H1 (cell line): ENCODE measurements around the gene DLAT. TPM values are rescaled to one million over a fixed set of nuclear protein-coding genes. Genes with fewer than 3 reads are reported as not detected.

Experiments
- CTCF ChIA-PET: fragments of 300-600 bp; sonication (Branson Sonifier 250); formaldehyde crosslinking; loops from one replicate; lab custom pipeline; 2021; ENCODE audit not compliant: partially characterized antibody; lab: Charles Lee
- POLR2A ChIA-PET: fragments of 300-600 bp; sonication (Branson Sonifier 250); formaldehyde crosslinking; loops from one replicate; lab custom pipeline; 2021; ENCODE audit warnings: inconsistent platforms; ENCODE audit not compliant: partially characterized antibody; lab: Charles Lee
- DNase-seq, 2 experiments: peaks; one replicate each; pipeline versions ENCODE4 v3.0.0 to v3.0.0-alpha.2; 2010 to 2022; ENCODE audit warnings: low spot score in 2 of 2, low read depth in 1 of 2, mixed read lengths in 1 of 2
- FAIRE-seq: peaks from 2 replicates; lab custom pipeline; 2011; peaks lifted over from hg19 to GRCh38; lab: Jason Lieb, UNC
- H2AFZ ChIP-seq: 2 replicates; pipeline ENCODE4 v1.8.1; 2012; ENCODE audit warnings: low read length, inconsistent platforms
- H2AK5ac ChIP-seq: 2 replicates; pipeline ENCODE4 v1.6.1; 2013; ENCODE audit warnings: low read depth, low read length
- H2BK120ac ChIP-seq: replicated peaks from 2 replicates; pipeline ENCODE3; 2013; ENCODE audit warnings: low read depth, low read length, inconsistent platforms
- H2BK12ac ChIP-seq: 2 replicates; pipeline ENCODE4 v1.6.1; 2013; ENCODE audit warnings: low read depth, low read length
- H2BK15ac ChIP-seq: 2 replicates; pipeline ENCODE4 v1.6.1; 2013; ENCODE audit warnings: low read length
- H2BK20ac ChIP-seq: 2 replicates; pipeline ENCODE4 v1.6.1; 2013; ENCODE audit warnings: low read length
- H2BK5ac ChIP-seq: 2 replicates; pipeline ENCODE4 v1.6.1; 2013; ENCODE audit warnings: low read depth, low read length
- H3K14ac ChIP-seq: 2 replicates; pipeline ENCODE4 v1.6.1; 2013; ENCODE audit warnings: inconsistent platforms; ENCODE audit not compliant: insufficient read length
- H3K18ac ChIP-seq: 2 replicates; pipeline ENCODE4 v1.6.1; 2013; ENCODE audit warnings: low read length; ENCODE audit errors: extremely low read depth
- H3K23ac ChIP-seq: 2 replicates; pipeline ENCODE4 v1.6.1; 2013; ENCODE audit warnings: inconsistent platforms; ENCODE audit not compliant: insufficient read length
- H3K23me2 ChIP-seq: 2 replicates; pipeline ENCODE4 v1.6.1; 2013; ENCODE audit warnings: low read depth, low read length
- H3K27ac ChIP-seq: 2 replicates; pipeline ENCODE4 v1.6.1; 2011; ENCODE audit warnings: low read depth, low read length, inconsistent platforms
- H3K27me3 ChIP-seq, 4 experiments: replicated peaks in 1 of 4; 1 replicate in 1 of 4; 2 replicates in 3 of 4; pipeline versions ENCODE4 v1.6.1 to v1.8.1; 2011 to 2013; ENCODE audit warnings: low read length in 3 of 4, mild to moderate bottlenecking in 3 of 4, inconsistent platforms in 2 of 4, mixed read lengths in 2 of 4, moderate library complexity in 1 of 4; ENCODE audit not compliant: control insufficient read depth in 3 of 4, insufficient read depth in 3 of 4; ENCODE audit errors: extremely low read depth in 1 of 4
- H3K36me3 ChIP-seq, 4 experiments: 2 replicates each; pipeline versions ENCODE4 v1.6.1 to v1.8.1; 2011 to 2013; ENCODE audit warnings: mild to moderate bottlenecking in 4 of 4, low read length in 3 of 4, moderate library complexity in 2 of 4, control low read depth in 1 of 4, inconsistent platforms in 1 of 4; ENCODE audit not compliant: insufficient read depth in 4 of 4, control insufficient read depth in 2 of 4
- H3K4ac ChIP-seq: replicated peaks from 2 replicates; pipeline ENCODE3; 2013; ENCODE audit warnings: low read length, low read depth, mixed read lengths, inconsistent platforms; ENCODE audit not compliant: insufficient read length
- H3K4me1 ChIP-seq, 4 experiments: replicated peaks in 1 of 4; 1 replicate in 1 of 4; 2 replicates in 3 of 4; pipeline versions ENCODE4 v1.6.1 to v1.8.1; 2011 to 2013; ENCODE audit warnings: low read length in 3 of 4, inconsistent platforms in 2 of 4, mixed read lengths in 1 of 4; ENCODE audit not compliant: insufficient read depth in 4 of 4, control insufficient read depth in 3 of 4
- H3K4me2 ChIP-seq, 2 experiments: 2 replicates each; pipeline versions ENCODE4 v1.6.1 to v1.8.1; 2011 to 2013; ENCODE audit warnings: low read depth in 2 of 2, low read length in 2 of 2, control low read depth in 1 of 2, inconsistent platforms in 1 of 2, mild to moderate bottlenecking in 1 of 2; ENCODE audit not compliant: insufficient read depth in 1 of 2
- H3K4me3 ChIP-seq, 4 experiments: fragments of 200-600, 300-600 bp in 1 of 4; sonication (generic), shearing (Covaris generic), sonication (Bioruptor Twin) in 1 of 4; 2 replicates each; pipeline versions ENCODE4 v1.5.1 to v1.8.1; 2011 to 2016; ENCODE audit warnings: low read length in 4 of 4, low read depth in 3 of 4, control low read depth in 2 of 4, inconsistent platforms in 2 of 4, mild to moderate bottlenecking in 2 of 4, mixed read lengths in 1 of 4, moderate library complexity in 1 of 4; ENCODE audit not compliant: insufficient read depth in 2 of 4; ENCODE audit errors: extremely low read depth in 1 of 4
- H3K56ac ChIP-seq: replicated peaks from 2 replicates; pipeline ENCODE3; 2013; ENCODE audit warnings: low read depth, mild to moderate bottlenecking, mixed read lengths, low read length, inconsistent platforms; ENCODE audit not compliant: insufficient read length
- H3K79me1 ChIP-seq: 2 replicates; pipeline ENCODE4 v1.6.1; 2013; ENCODE audit warnings: low read depth, low read length, control low read depth
- H3K79me2 ChIP-seq, 2 experiments: 2 replicates each; pipeline versions ENCODE4 v1.6.1 to v1.8.1; 2012 to 2013; ENCODE audit warnings: low read length in 2 of 2, mild to moderate bottlenecking in 2 of 2, inconsistent platforms in 1 of 2; ENCODE audit not compliant: insufficient read depth in 2 of 2, control insufficient read depth in 1 of 2
- H3K9ac ChIP-seq, 4 experiments: replicated peaks in 1 of 4; 1 replicate in 1 of 4; 2 replicates in 3 of 4; pipeline versions ENCODE4 v1.6.1 to v1.8.1; 2011 to 2013; ENCODE audit warnings: low read depth in 3 of 4, low read length in 3 of 4, control low read depth in 2 of 4, mild to moderate bottlenecking in 2 of 4, moderate library complexity in 2 of 4, inconsistent platforms in 1 of 4; ENCODE audit errors: extremely low read depth in 1 of 4
- H3K9me3 ChIP-seq, 2 experiments: 2 replicates each; pipeline versions ENCODE4 v1.6.1 to v1.8.1; 2012 to 2013; ENCODE audit warnings: mild to moderate bottlenecking in 2 of 2, moderate library complexity in 2 of 2, control low read depth in 1 of 2, inconsistent platforms in 1 of 2, low read depth in 1 of 2, low read length in 1 of 2, mixed read lengths in 1 of 2; ENCODE audit not compliant: insufficient read depth in 2 of 2
- H4K20me1 ChIP-seq, 2 experiments: replicated peaks in 1 of 2; 2 replicates each; pipeline versions ENCODE3 to v1.8.1; 2011 to 2013; ENCODE audit warnings: inconsistent platforms in 2 of 2, low read length in 2 of 2, mild to moderate bottlenecking in 1 of 2; ENCODE audit not compliant: insufficient read depth in 2 of 2, control insufficient read depth in 1 of 2
- H4K5ac ChIP-seq: 2 replicates; pipeline ENCODE4 v1.6.1; 2013; ENCODE audit warnings: low read length, low read depth, mixed read lengths, inconsistent platforms; ENCODE audit not compliant: insufficient read length
- H4K8ac ChIP-seq: 2 replicates; pipeline ENCODE4 v1.8.0; 2013; ENCODE audit warnings: mild to moderate bottlenecking, moderate library complexity, low read length, inconsistent platforms; ENCODE audit not compliant: insufficient read depth; ENCODE audit errors: extremely low read depth
- H4K91ac ChIP-seq: replicated peaks from 2 replicates; pipeline ENCODE3; 2013; ENCODE audit warnings: low read length, mixed read lengths, inconsistent platforms; ENCODE audit not compliant: insufficient read length
- CBX8 ChIP-seq: fragments of 300-800, 300-1000 bp; sonication (generic); IDR thresholded peaks from 2 replicates; pipeline ENCODE4 v1.7.1; 2016; ENCODE audit warnings: low read depth, low read length, borderline replicate concordance
- CREB1 ChIP-seq: IDR thresholded peaks from 2 replicates; pipeline ENCODE4 v1.6.1; 2012; ENCODE audit warnings: inconsistent platforms
- EGR1 ChIP-seq: IDR thresholded peaks from 2 replicates; pipeline ENCODE4 v1.6.1; 2011; ENCODE audit warnings: low read depth, low read length, borderline replicate concordance
- EP300 ChIP-seq, 2 experiments: IDR thresholded peaks; 1 replicate in 1 of 2; 2 replicates in 1 of 2; pipeline ENCODE4 v1.6.1; 2011 to 2012; ENCODE audit warnings: low read depth in 2 of 2, low read length in 2 of 2, mild to moderate bottlenecking in 2 of 2, borderline replicate concordance in 1 of 2, inconsistent platforms in 1 of 2, moderate library complexity in 1 of 2
- EZH2 ChIP-seq: fragments of 200-600 bp; sonication (generic); IDR thresholded peaks from 2 replicates; pipeline ENCODE4 v1.7.1; 2012; ENCODE audit warnings: low read depth, mild to moderate bottlenecking, moderate library complexity, low read length, inconsistent platforms; ENCODE audit not compliant: severe bottlenecking
- FOSL1 ChIP-seq: IDR thresholded peaks from 2 replicates; pipeline ENCODE4 v1.6.1; 2011; ENCODE audit warnings: mild to moderate bottlenecking, low read depth, low read length, moderate library complexity; ENCODE audit not compliant: insufficient read depth
- HDAC2 ChIP-seq, 2 experiments: fragments of 300-600 bp in 1 of 2; sonication (generic) in 1 of 2; IDR thresholded peaks; 2 replicates each; pipeline ENCODE4 v1.6.1; 2011 to 2012; ENCODE audit warnings: low read depth in 2 of 2, low read length in 2 of 2, mild to moderate bottlenecking in 2 of 2, moderate library complexity in 2 of 2, borderline replicate concordance in 1 of 2, inconsistent platforms in 1 of 2
- KDM4A ChIP-seq: IDR thresholded peaks from one replicate; pipeline ENCODE4 v1.7.1; 2012; ENCODE audit warnings: low read depth, mild to moderate bottlenecking, moderate library complexity, low read length, inconsistent platforms; ENCODE audit not compliant: severe bottlenecking
- POLR2A ChIP-seq, 2 experiments: IDR thresholded peaks; 1 replicate in 1 of 2; 2 replicates in 1 of 2; pipeline ENCODE4 v1.6.1; 2011; ENCODE audit warnings: low read depth in 2 of 2, low read length in 2 of 2, mild to moderate bottlenecking in 2 of 2; ENCODE audit errors: control extremely low read depth in 1 of 2
- RFX5 ChIP-seq: IDR thresholded peaks from 2 replicates; pipeline ENCODE4 v1.6.1; 2011; ENCODE audit warnings: low read depth, low read length, improper control_type of control experiment, borderline replicate concordance
- SAP30 ChIP-seq: fragments of 300-600 bp; sonication (generic); IDR thresholded peaks from 2 replicates; pipeline ENCODE4 v1.7.1; 2012; ENCODE audit warnings: low read length, moderate library complexity, mild to moderate bottlenecking, inconsistent platforms; ENCODE audit not compliant: insufficient read depth, insufficient replicate concordance
- WGBS, 2 experiments: shearing (Covaris generic) in 1 of 2; methylation state at CpG; one replicate each; pipeline versions ENCODE4 v1.1.6 to v1.1.7; 2013 to 2015; ENCODE audit warnings: low lambda C conversion rate in 2 of 2, mixed read lengths in 2 of 2, inconsistent platforms in 1 of 2, low coverage in 1 of 2, missing lambda C conversion rate in 1 of 2; ENCODE audit not compliant: insufficient replicate concordance in 2 of 2, insufficient coverage in 1 of 2, insufficient read length in 1 of 2; ENCODE audit errors: extremely low coverage in 1 of 2, missing lambda C conversion rate in 1 of 2; 5-methylcytosine and 5-hydroxymethylcytosine counted together
- polyA plus RNA-seq, 7 experiments: library from polyadenylated mRNA; depleted of rRNA in 3 of 7; stranded (reverse) in 5 of 7; unstranded in 2 of 7; fragments of >200 nt in 5 of 7; fragments of 200-250 nt in 2 of 7; gene quantifications; 1 replicate in 5 of 7; 2 replicates in 1 of 7; 4 replicates in 1 of 7; pipeline versions ENCODE4 v1.2.1 to v1.2.3, GENCODE V29; 2011 to 2013; ENCODE audit warnings: missing spikeins in 2 of 7, mixed read lengths in 2 of 7
- total RNA-seq: library from RNA; stranded (reverse); fragmentation: NEBNext Ultra II Directional; extraction: Animal tissue kit (Norgen Biotek cat#: 25700); gene quantifications from 2 replicates; pipeline ENCODE4 v1.2.1, GENCODE V29; 2021

DLAT gene
- total and polyA plus RNA-seq, 2 of the 8 experiments (the other 6 are each of a cell fraction or from before 2014, with no cell fraction given), result 23.1 to 66.2 TPM

- DNase-seq (no peak), FAIRE-seq (no peak)
- Histone ChIP-seq H3K79me2 (no peaks in the 10 kb centered on the region), H3K14ac (no peak overlapping the region), H3K79me1 (no peaks in the 10 kb centered on the region), H2BK20ac (no peak overlapping the region), H3K4me2 (no peak overlapping the region), H3K56ac (no peak overlapping the region), H3K4ac (no peak overlapping the region), H2AFZ (no peak overlapping the region), H3K27me3 (no peaks in the 10 kb centered on the region), H3K36me3 (peaks cover 3 to 19% (median 9%) of the 10 kb centered on the region in 4 experiments; a peak in 5 of 8 replicates)
- CTCF ChIA-PET, result interaction anchor here (1.6 kb wide), 2 partner anchors 87 to 149 kb away, joined by 5 read pairs; partner anchors contain the start of gene ALG9
- TF ChIP-seq CREB1 (no peak), EGR1 (no peak), RFX5 (no peak), SAP30 (no peak), EZH2 (no peak), KDM4A (no peak), EP300 (IDR thresholded peaks at IDR 0.05; ENCODE audit: borderline replicate concordance in 1 of 2, low read depth in 2 of 2, low read length in 2 of 2) (no peak), POLR2A (IDR thresholded peaks at IDR 0.05; ENCODE audit: control extremely low read depth in 1 of 2, low read depth in 2 of 2, low read length in 2 of 2) (no peak), FOSL1 (no peak), CBX8 (no peak), HDAC2 (IDR thresholded peaks at IDR 0.05; ENCODE audit: borderline replicate concordance in 1 of 2, low read depth in 2 of 2, low read length in 2 of 2) (no peak)
- TF ChIP-seq, all 59 proteins: peak for 0
- Histone ChIP-seq H2AK5ac (no peak overlapping the region), H4K5ac (no peak overlapping the region), H4K8ac (no peak overlapping the region), H3K23ac (no peak overlapping the region), H2BK120ac (no peak overlapping the region), H3K23me2 (no peaks in the 10 kb centered on the region), H3K18ac (no peak overlapping the region), H3K9me3 (no peaks in the 10 kb centered on the region), H3K4me3 (no peak overlapping the region), H2BK5ac (no peak overlapping the region), H3K9ac (no peak overlapping the region), H3K27ac (no peak overlapping the region), H4K20me1 (no peaks in the 10 kb centered on the region), H2BK15ac (no peak overlapping the region), H3K4me1 (peaks cover 0 to 1% (median 0%) of the 10 kb centered on the region in 4 experiments; a peak in 1 of 7 replicates), H2BK12ac (no peak overlapping the region), H4K91ac (no peak overlapping the region)
- POLR2A ChIA-PET, result no interaction called here
- 94% methylated on average over 5 of the region's 5 CpGs; no CpG with 5 or more reads in 1 of the 2 experiments for WGBS, 2 experiments
These were observed 6.1 kb upstream of the DLAT start for GRCh38 chr11:112019066-112019465.
